Measurements from ENCODE around the gene SECISBP2. TPM values are rescaled to one million over a fixed set of nuclear protein-coding genes. Genes with fewer than 3 reads are reported as not detected.

SECISBP2 gene
- total RNA-seq = 124 and 130 TPM in 2 replicates
- 77.2 TPM for total RNA-seq (2013)
- 56.6 and 77.4 TPM in 2 replicates for polyA plus RNA-seq
- 41.2 and 74.9 TPM in 2 replicates for polyA minus RNA-seq

GRCh38 chr9:89318123-89319014, at the start of gene SECISBP2:
SECISBP2 (plus strand) TSS chr9:89318500; CDS start chr9:89318577, 77 bp downstream.
- WGBS (ENCODE audit: insufficient coverage) = under 1% methylated on average over 87 of the region's 91 CpGs
- DNase-seq = peak; percentile 97
- peak within 1 kb of the TSS; percentile 89 for H3K4me3 Mint-ChIP-seq
- peak within 1 kb of the TSS; percentile 86 for H3K4me2 ChIP-seq (replicated peaks; ENCODE audit: low read depth, low read length, poor library complexity, severe bottlenecking)
- H3K4me1 Mint-ChIP-seq = peaks cover 65% of the 10 kb centered on the region
- H3K9me3 ChIP-seq (ENCODE audit: control extremely low read depth in 1 of 3, control insufficient read depth in 2 of 3, insufficient read depth in 1 of 3, low read length in 2 of 3) = no peaks in the 10 kb centered on the region
- H3K9me3 Mint-ChIP-seq (ENCODE audit: insufficient read depth) = no peaks in the 10 kb centered on the region
- ChIA-PET POLR2A (interaction anchor here (0.6 to 1.0 kb wide), 2 partner anchors 8 to 17 kb away, joined by 3 to 5 read pairs; partner anchors contain the start of gene CKS2), CTCF (interaction anchor here (0.6 to 1.0 kb wide), 2 partner anchors 9 to 230 kb away, joined by 3 read pairs; no protein-coding TSS in a partner anchor)
- H2AFZ ChIP-seq (ENCODE audit: insufficient read depth, low read depth, low read length, poor library complexity, severe bottlenecking) = peak within 1 kb of the TSS; percentile 77
- TF ChIP-seq EZH2 (IDR thresholded peaks at IDR 0.05; ENCODE audit: borderline replicate concordance, insufficient read depth, low read depth, low read length, poor library complexity, severe bottlenecking) (no peak), CTCF (IDR thresholded peaks at IDR 0.05) (peak; percentile 82)
- no peaks in the 10 kb centered on the region for H3K27me3 Mint-ChIP-seq
- H3K9ac ChIP-seq (ENCODE audit: low read length) = peak within 1 kb of the TSS; percentile 94
- H3K27ac ChIP-seq (ENCODE audit: low read length in 2 of 2) = peak within 1 kb of the TSS; percentile 96 to 99
- no peaks in the 10 kb centered on the region for H3K27me3 ChIP-seq (replicated peaks in 1 of 4; ENCODE audit: control extremely low read depth in 1 of 4, control insufficient read depth in 3 of 4, insufficient read depth in 4 of 4, low read length in 3 of 4)
- peaks cover 9 to 38% of the 10 kb centered on the region in 2 experiments for H3K36me3 ChIP-seq (replicated peaks in 1 of 2; ENCODE audit: control extremely low read depth in 1 of 2, control insufficient read depth in 1 of 2, extremely low read depth in 1 of 2, insufficient read depth in 2 of 2, low read length in 1 of 2)
- ATAC-seq (ENCODE audit: low read depth) = peak; percentile 91
- H3K4me1 ChIP-seq (ENCODE audit: control insufficient read depth in 2 of 2, insufficient read depth in 2 of 2, low read length in 2 of 2) = peaks cover 20 to 21% of the 10 kb centered on the region in 2 donors
- intact Hi-C loops (cut with micrococcal nuclease) = loop anchor here (1.0 to 5.0 kb wide), 6 partner anchors 8 to 931 kb away; partner anchors contain the start of genes GADD45G and SPIN1
- peak within 1 kb of the TSS; percentile 93 for H3K27ac Mint-ChIP-seq
- peaks cover 62% of the 10 kb centered on the region for H3K79me2 ChIP-seq (ENCODE audit: control insufficient read depth, insufficient read depth, low read length)
- peak within 1 kb of the TSS; percentile 56 to 93 (median 81) for H3K4me3 ChIP-seq (ENCODE audit: control extremely low read depth in 1 of 5, extremely low read depth in 1 of 5, insufficient read depth in 1 of 5, low read depth in 2 of 5, low read length in 4 of 5)
- peaks cover 12% of the 10 kb centered on the region for H4K20me1 ChIP-seq (ENCODE audit: control insufficient read depth, insufficient read depth, low read length, poor library complexity, severe bottlenecking)
